ENCODE measurements around the gene CENPV. TPM values are rescaled to one million over a fixed set of nuclear protein-coding genes. Genes with fewer than 3 reads are reported as not detected.

Gene CENPV
- total and polyA plus RNA-seq, 10 of the 15 experiments (the other 5 are each of a cell fraction or from before 2014, with no cell fraction given) = 22.5 to 98.6 (median 80.8) TPM

GRCh38 chr17:16358394-16358793 is 5.1 kb upstream of the CENPV start:
- FAIRE-seq = no peak
- no peak overlapping the region for H3K4me3 ChIP-seq
- no peaks in the 10 kb centered on the region for H3K27me3 ChIP-seq (replicated peaks in 1 of 2; ENCODE audit: control insufficient read depth in 2 of 2, insufficient read depth in 2 of 2, low read length in 1 of 2)
- H3K36me3 ChIP-seq (ENCODE audit: control insufficient read depth in 2 of 2, insufficient read depth in 2 of 2, low read length in 1 of 2) = no peaks in the 10 kb centered on the region
- no peak for TF ChIP-seq RAD21 (IDR thresholded peaks at IDR 0.05; ENCODE audit: insufficient read depth, low read depth, low read length)
- no peak for TF ChIP-seq ASH2L (IDR thresholded peaks at IDR 0.05; ENCODE audit: borderline replicate concordance, low read depth)
- TF ChIP-seq SMAD5 (IDR thresholded peaks at IDR 0.05; ENCODE audit: low read depth) = no peak
- no peak for TF ChIP-seq PBX3 (IDR thresholded peaks at IDR 0.05; ENCODE audit: insufficient replicate concordance, low read depth, low read length)
- no peak overlapping the region for H3K9ac ChIP-seq (ENCODE audit: control insufficient read depth, insufficient read depth, low read length)
- no peak for ATAC-seq
- no peaks in the 10 kb centered on the region for H3K79me2 ChIP-seq (ENCODE audit: control insufficient read depth, insufficient read depth, low read length)
- RAD21 ChIA-PET (ENCODE audit: unreplicated experiment) = no interaction called here
- POLR2A ChIA-PET = no interaction called here
- no TSS peak for BruUV-seq (replicated peaks)
- peaks cover 6% of the 10 kb centered on the region for H3K4me1 ChIP-seq (ENCODE audit: control insufficient read depth, insufficient read depth, low read length)
- DNase-seq (ENCODE audit: low read depth, low spot score) = no peak
- SMC1A ChIA-PET (ENCODE audit: uncharacterized antibody, unreplicated experiment) = interaction anchor here (0.6 kb wide), 1 partner anchor 177 kb away, joined by 3 read pairs; no protein-coding TSS in a partner anchor
- intact Hi-C loops (cut with micrococcal nuclease; ENCODE audit: unreplicated experiment) = no loop called here
- in situ Hi-C loops (cut with MboI) = no loop called here
- H3K4me2 ChIP-seq (ENCODE audit: control insufficient read depth, insufficient read depth) = no peak overlapping the region
- no peaks in the 10 kb centered on the region for H4K20me1 ChIP-seq (ENCODE audit: control insufficient read depth, insufficient read depth)
- no peak overlapping the region for H3K27ac ChIP-seq (ENCODE audit: control insufficient read depth, insufficient read depth)
- CTCF ChIA-PET = interaction anchor here (0.7 kb wide), 1 partner anchor 8 kb away, joined by 3 read pairs; no protein-coding TSS in a partner anchor
- no peaks in the 10 kb centered on the region for H3K9me3 ChIP-seq (replicated peaks; ENCODE audit: control insufficient read depth, insufficient read depth, low read length)
- H2AFZ ChIP-seq (ENCODE audit: control insufficient read depth, low read depth, low read length) = no peak overlapping the region

GRCh38 chr17:16354585-16354984 is 1.3 kb upstream of the CENPV start:
- 98% methylated on average over 12 of the region's 14 CpGs for WGBS (ENCODE audit: insufficient coverage, insufficient replicate concordance, low lambda C conversion rate, missing lambda C conversion rate)
- Histone ChIP-seq H2AFZ (ENCODE audit: control insufficient read depth, low read depth, low read length) (no peak overlapping the region), H3K9ac (ENCODE audit: control insufficient read depth, insufficient read depth, low read length) (no peak overlapping the region), H3K9me3 (replicated peaks; ENCODE audit: control insufficient read depth, insufficient read depth, low read length) (no peaks in the 10 kb centered on the region), H3K4me3 (no peak overlapping the region), H3K27ac (ENCODE audit: control insufficient read depth, insufficient read depth) (no peak overlapping the region), H3K4me2 (ENCODE audit: control insufficient read depth, insufficient read depth) (no peak overlapping the region), H3K27me3 (replicated peaks in 1 of 2; ENCODE audit: control insufficient read depth in 2 of 2, insufficient read depth in 2 of 2, low read length in 1 of 2) (no peaks in the 10 kb centered on the region), H3K36me3 (ENCODE audit: control insufficient read depth in 2 of 2, insufficient read depth in 2 of 2, low read length in 1 of 2) (no peaks in the 10 kb centered on the region), H3K79me2 (ENCODE audit: control insufficient read depth, insufficient read depth, low read length) (peaks cover 23% of the 10 kb centered on the region), H4K20me1 (ENCODE audit: control insufficient read depth, insufficient read depth) (no peaks in the 10 kb centered on the region), H3K4me1 (ENCODE audit: control insufficient read depth, insufficient read depth, low read length) (peaks cover 3% of the 10 kb centered on the region; the same call in 1 of the 2 replicates)
- in situ Hi-C loops (cut with MboI) = no loop called here
- ChIA-PET CTCF (interaction anchor here (0.6 to 8.2 kb wide), 3 partner anchors 10 to 67 kb away, joined by 3 to 88 read pairs (median 5); no protein-coding TSS in a partner anchor), SMC1A (ENCODE audit: uncharacterized antibody, unreplicated experiment) (interaction anchor here (1.3 kb wide), 1 partner anchor 9 kb away, joined by 4 read pairs; no protein-coding TSS in a partner anchor), POLR2A (interaction anchor here (0.6 kb wide), 1 partner anchor 149 kb away, joined by 3 read pairs; no protein-coding TSS in a partner anchor), RAD21 (ENCODE audit: unreplicated experiment) (interaction anchor here (0.6 to 0.7 kb wide), 2 partner anchors 9 to 48 kb away, joined by 3 to 5 read pairs; no protein-coding TSS in a partner anchor)
- intact Hi-C loops (cut with micrococcal nuclease; ENCODE audit: unreplicated experiment) = no loop called here
- no peak for FAIRE-seq
- no peak for ATAC-seq
- DNase-seq (ENCODE audit: low read depth, low spot score) = no peak
- no TSS peak for BruUV-seq (replicated peaks)
- TF ChIP-seq CTCF (IDR thresholded peaks at IDR 0.05 in 2 of 3, conservative IDR thresholded peaks at IDR 0.05 in 1 of 3; ENCODE audit: control insufficient read depth in 2 of 3, extremely low read depth in 1 of 3, insufficient read depth in 1 of 3, low read depth in 3 of 3, low read length in 3 of 3) (no peak), TCF3 (IDR thresholded peaks at IDR 0.05; ENCODE audit: borderline replicate concordance, insufficient read depth, low read depth, low read length) (no peak), SMC3 (IDR thresholded peaks at IDR 0.05; ENCODE audit: borderline replicate concordance, low read length) (no peak), POLR2AphosphoS2 (IDR thresholded peaks at IDR 0.05; ENCODE audit: low read depth, low read length) (no peak), ZNF687 (IDR thresholded peaks at IDR 0.05) (no peak), SMAD5 (IDR thresholded peaks at IDR 0.05; ENCODE audit: low read depth) (no peak)
